ENCODE results near the gene DOCK7. TPM values are rescaled to one million over a fixed set of nuclear protein-coding genes. Genes with fewer than 3 reads are reported as not detected.

The DOCK7 gene
- total and polyA plus RNA-seq, 4 donors = 5.6 to 35.1 (median 21.7) TPM

DNA sequence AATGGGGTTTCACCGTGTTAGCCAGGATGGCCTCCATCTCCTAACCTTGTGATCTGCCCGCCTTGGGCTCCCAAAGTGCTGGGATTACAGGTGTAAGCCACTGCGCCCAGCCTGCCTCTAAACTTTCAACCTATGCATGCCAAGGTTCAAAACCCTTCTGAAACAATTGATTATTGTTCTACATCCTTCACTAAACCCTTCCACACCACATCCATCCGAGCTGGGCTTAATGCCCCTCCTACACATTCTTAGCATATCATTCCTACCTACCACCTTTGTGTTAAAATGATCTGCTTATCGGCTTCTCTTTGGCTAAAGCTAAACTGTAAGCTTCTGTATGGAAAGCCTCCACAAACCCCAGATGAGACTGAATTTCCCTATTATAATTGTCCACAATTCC is 40.8 kb upstream of the DOCK7 start:
- Histone ChIP-seq H3K36me3 (ENCODE audit: control insufficient read depth in 4 of 4, insufficient read depth in 3 of 4, low read depth in 1 of 4, low read length in 3 of 4) (no peaks in the 10 kb centered on the region), H3K4me3 (ENCODE audit: low read depth in 1 of 3, low read length in 3 of 3) (no peak overlapping the region), H3K9me3 (ENCODE audit: control insufficient read depth in 4 of 4, low read length in 3 of 4) (no peaks in the 10 kb centered on the region), H3K4me1 (ENCODE audit: control insufficient read depth in 4 of 4, insufficient read depth in 4 of 4, low read length in 3 of 4) (peaks cover 3 to 8% (median 4%) of the 10 kb centered on the region in 4 donors), H3K27me3 (ENCODE audit: control insufficient read depth in 4 of 4, insufficient read depth in 4 of 4, low read length in 3 of 4) (no peaks in the 10 kb centered on the region), H3K9ac (ENCODE audit: low read depth in 1 of 2, low read length in 2 of 2) (no peak overlapping the region), H3K27ac (ENCODE audit: low read depth in 1 of 2, low read length in 2 of 2) (no peak overlapping the region)
- no peak for TF ChIP-seq FOXA2 (IDR thresholded peaks at IDR 0.05)
- no peak for TF ChIP-seq YY1 (IDR thresholded peaks at IDR 0.05)
- no peak for TF ChIP-seq FOXA1 (IDR thresholded peaks at IDR 0.05)
- no peak for TF ChIP-seq RXRA (IDR thresholded peaks at IDR 0.05)
- TF ChIP-seq TAF1 (conservative IDR thresholded peaks at IDR 0.05) = no peak
- TF ChIP-seq JUND (IDR thresholded peaks at IDR 0.05) = no peak
- TF ChIP-seq, protein P1, sequence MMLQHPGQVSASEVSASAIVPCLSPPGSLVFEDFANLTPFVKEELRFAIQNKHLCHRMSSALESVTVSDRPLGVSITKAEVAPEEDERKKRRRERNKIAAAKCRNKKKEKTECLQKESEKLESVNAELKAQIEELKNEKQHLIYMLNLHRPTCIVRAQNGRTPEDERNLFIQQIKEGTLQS (IDR thresholded peaks at IDR 0.05) = no peak
- TF ChIP-seq HNF4G (IDR thresholded peaks at IDR 0.05) = no peak
- no peak for TF ChIP-seq RAD21 (IDR thresholded peaks at IDR 0.05)
- TF ChIP-seq, protein P2, sequence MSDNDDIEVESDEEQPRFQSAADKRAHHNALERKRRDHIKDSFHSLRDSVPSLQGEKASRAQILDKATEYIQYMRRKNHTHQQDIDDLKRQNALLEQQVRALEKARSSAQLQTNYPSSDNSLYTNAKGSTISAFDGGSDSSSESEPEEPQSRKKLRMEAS (IDR thresholded peaks at IDR 0.05) = no peak
- TF ChIP-seq HNF4A (conservative IDR thresholded peaks at IDR 0.05) = no peak
- TF ChIP-seq EGR1 (IDR thresholded peaks at IDR 0.05; ENCODE audit: low read depth in 2 of 2) = no peak
- TF ChIP-seq, protein P3, sequence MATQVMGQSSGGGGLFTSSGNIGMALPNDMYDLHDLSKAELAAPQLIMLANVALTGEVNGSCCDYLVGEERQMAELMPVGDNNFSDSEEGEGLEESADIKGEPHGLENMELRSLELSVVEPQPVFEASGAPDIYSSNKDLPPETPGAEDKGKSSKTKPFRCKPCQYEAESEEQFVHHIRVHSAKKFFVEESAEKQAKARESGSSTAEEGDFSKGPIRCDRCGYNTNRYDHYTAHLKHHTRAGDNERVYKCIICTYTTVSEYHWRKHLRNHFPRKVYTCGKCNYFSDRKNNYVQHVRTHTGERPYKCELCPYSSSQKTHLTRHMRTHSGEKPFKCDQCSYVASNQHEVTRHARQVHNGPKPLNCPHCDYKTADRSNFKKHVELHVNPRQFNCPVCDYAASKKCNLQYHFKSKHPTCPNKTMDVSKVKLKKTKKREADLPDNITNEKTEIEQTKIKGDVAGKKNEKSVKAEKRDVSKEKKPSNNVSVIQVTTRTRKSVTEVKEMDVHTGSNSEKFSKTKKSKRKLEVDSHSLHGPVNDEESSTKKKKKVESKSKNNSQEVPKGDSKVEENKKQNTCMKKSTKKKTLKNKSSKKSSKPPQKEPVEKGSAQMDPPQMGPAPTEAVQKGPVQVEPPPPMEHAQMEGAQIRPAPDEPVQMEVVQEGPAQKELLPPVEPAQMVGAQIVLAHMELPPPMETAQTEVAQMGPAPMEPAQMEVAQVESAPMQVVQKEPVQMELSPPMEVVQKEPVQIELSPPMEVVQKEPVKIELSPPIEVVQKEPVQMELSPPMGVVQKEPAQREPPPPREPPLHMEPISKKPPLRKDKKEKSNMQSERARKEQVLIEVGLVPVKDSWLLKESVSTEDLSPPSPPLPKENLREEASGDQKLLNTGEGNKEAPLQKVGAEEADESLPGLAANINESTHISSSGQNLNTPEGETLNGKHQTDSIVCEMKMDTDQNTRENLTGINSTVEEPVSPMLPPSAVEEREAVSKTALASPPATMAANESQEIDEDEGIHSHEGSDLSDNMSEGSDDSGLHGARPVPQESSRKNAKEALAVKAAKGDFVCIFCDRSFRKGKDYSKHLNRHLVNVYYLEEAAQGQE (IDR thresholded peaks at IDR 0.05) = no peak
- TF ChIP-seq, protein P4, sequence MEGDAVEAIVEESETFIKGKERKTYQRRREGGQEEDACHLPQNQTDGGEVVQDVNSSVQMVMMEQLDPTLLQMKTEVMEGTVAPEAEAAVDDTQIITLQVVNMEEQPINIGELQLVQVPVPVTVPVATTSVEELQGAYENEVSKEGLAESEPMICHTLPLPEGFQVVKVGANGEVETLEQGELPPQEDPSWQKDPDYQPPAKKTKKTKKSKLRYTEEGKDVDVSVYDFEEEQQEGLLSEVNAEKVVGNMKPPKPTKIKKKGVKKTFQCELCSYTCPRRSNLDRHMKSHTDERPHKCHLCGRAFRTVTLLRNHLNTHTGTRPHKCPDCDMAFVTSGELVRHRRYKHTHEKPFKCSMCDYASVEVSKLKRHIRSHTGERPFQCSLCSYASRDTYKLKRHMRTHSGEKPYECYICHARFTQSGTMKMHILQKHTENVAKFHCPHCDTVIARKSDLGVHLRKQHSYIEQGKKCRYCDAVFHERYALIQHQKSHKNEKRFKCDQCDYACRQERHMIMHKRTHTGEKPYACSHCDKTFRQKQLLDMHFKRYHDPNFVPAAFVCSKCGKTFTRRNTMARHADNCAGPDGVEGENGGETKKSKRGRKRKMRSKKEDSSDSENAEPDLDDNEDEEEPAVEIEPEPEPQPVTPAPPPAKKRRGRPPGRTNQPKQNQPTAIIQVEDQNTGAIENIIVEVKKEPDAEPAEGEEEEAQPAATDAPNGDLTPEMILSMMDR (IDR thresholded peaks at IDR 0.05; ENCODE audit: low read depth, low read length, missing input control) = no peak
- TF ChIP-seq, protein P5, sequence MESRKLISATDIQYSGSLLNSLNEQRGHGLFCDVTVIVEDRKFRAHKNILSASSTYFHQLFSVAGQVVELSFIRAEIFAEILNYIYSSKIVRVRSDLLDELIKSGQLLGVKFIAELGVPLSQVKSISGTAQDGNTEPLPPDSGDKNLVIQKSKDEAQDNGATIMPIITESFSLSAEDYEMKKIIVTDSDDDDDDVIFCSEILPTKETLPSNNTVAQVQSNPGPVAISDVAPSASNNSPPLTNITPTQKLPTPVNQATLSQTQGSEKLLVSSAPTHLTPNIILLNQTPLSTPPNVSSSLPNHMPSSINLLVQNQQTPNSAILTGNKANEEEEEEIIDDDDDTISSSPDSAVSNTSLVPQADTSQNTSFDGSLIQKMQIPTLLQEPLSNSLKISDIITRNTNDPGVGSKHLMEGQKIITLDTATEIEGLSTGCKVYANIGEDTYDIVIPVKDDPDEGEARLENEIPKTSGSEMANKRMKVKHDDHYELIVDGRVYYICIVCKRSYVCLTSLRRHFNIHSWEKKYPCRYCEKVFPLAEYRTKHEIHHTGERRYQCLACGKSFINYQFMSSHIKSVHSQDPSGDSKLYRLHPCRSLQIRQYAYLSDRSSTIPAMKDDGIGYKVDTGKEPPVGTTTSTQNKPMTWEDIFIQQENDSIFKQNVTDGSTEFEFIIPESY (IDR thresholded peaks at IDR 0.05) = no peak
- 84% methylated on average over 5 of the region's 5 CpGs for WGBS
- no peak for DNase-seq (ENCODE audit: low spot score)

All from liver (tissue), 9 donors.